B cell (primary cell): ENCODE data around the gene NEBL. TPM values are rescaled to one million over a fixed set of nuclear protein-coding genes. Genes with fewer than 3 reads are reported as not detected.

Experiments used
- ATAC-seq: fragments of 200-7000 bp; cut with Tn5 transposase; one replicate; pipeline ENCODE4 v1.10.0; 2021; ENCODE audit warnings: low read depth, mild to moderate bottlenecking, moderate number of reproducible peaks, moderate library complexity
- CTCF ChIA-PET: fragments of 350-600 bp; sonication (Branson Sonifier 250); formaldehyde crosslinking; loops from one replicate; lab custom pipeline; 2021; ENCODE audit warnings: antibody characterized with exemption, inconsistent platforms; lab: Charles Lee
- POLR2A ChIA-PET: fragments of 350-600 bp; sonication (Branson Sonifier 250); formaldehyde crosslinking; loops from one replicate; lab custom pipeline; 2021; ENCODE audit warnings: antibody characterized with exemption; lab: Charles Lee
- DNase-seq: peaks from one replicate; pipeline ENCODE4 v3.0.0; 2013
- H2AFZ ChIP-seq: 2 replicates; pipeline ENCODE4 v1.6.1; 2012; ENCODE audit warnings: mild to moderate bottlenecking, low read depth, low read length; ENCODE audit not compliant: insufficient read depth, poor library complexity, severe bottlenecking
- H3K27ac ChIP-seq, 2 donors: 1 replicate in 1 of 2; 2 replicates in 1 of 2; pipeline ENCODE4 v1.5.1; 2012 to 2013; ENCODE audit warnings: low read length in 2 of 2, mild to moderate bottlenecking in 2 of 2, moderate library complexity in 1 of 2
- H3K27me3 ChIP-seq, 4 experiments: fragments of 200-600 bp in 1 of 4; sonication (generic) in 1 of 4; replicated peaks in 1 of 4; 1 replicate in 2 of 4; 2 replicates in 2 of 4; pipeline versions ENCODE4 v1.6.1 to v1.7.0; 2013 to 2016; ENCODE audit warnings: low read length in 3 of 4, mild to moderate bottlenecking in 2 of 4, mixed read lengths in 1 of 4, moderate library complexity in 1 of 4; ENCODE audit not compliant: insufficient read depth in 4 of 4, control insufficient read depth in 3 of 4; ENCODE audit errors: control extremely low read depth in 1 of 4
- H3K36me3 ChIP-seq, 2 experiments: replicated peaks in 1 of 2; 1 replicate in 1 of 2; 2 replicates in 1 of 2; pipeline versions ENCODE4 v1.6.1 to v1.7.1; 2013; ENCODE audit warnings: low read length in 1 of 2; ENCODE audit not compliant: insufficient read depth in 2 of 2, control insufficient read depth in 1 of 2; ENCODE audit errors: control extremely low read depth in 1 of 2, extremely low read depth in 1 of 2
- H3K4me1 ChIP-seq, 2 donors: fragments of 200-600 bp in 1 of 2; sonication (generic) in 1 of 2; 1 replicate in 1 of 2; 2 replicates in 1 of 2; pipeline versions ENCODE4 v1.5.1 to v1.6.1; 2013 to 2017; ENCODE audit warnings: low read length in 2 of 2; ENCODE audit not compliant: control insufficient read depth in 2 of 2, insufficient read depth in 2 of 2
- H3K4me2 ChIP-seq: replicated peaks from 2 replicates; pipeline ENCODE3; 2012; ENCODE audit warnings: mild to moderate bottlenecking, low read depth, low read length; ENCODE audit not compliant: poor library complexity, severe bottlenecking
- H3K4me3 ChIP-seq, 5 experiments: fragments of 200-600 bp in 1 of 5; sonication (generic) in 1 of 5; 1 replicate in 3 of 5; 2 replicates in 2 of 5; pipeline versions ENCODE4 v1.5.1 to v1.7.0; 2011 to 2016; ENCODE audit warnings: low read length in 4 of 5, mild to moderate bottlenecking in 4 of 5, low read depth in 2 of 5, control low read depth in 1 of 5, moderate library complexity in 1 of 5; ENCODE audit not compliant: insufficient read depth in 1 of 5; ENCODE audit errors: control extremely low read depth in 1 of 5, extremely low read depth in 1 of 5
- H3K79me2 ChIP-seq: fragments of 200-600 bp; sonication (generic); one replicate; pipeline ENCODE4 v1.6.0; 2016; ENCODE audit warnings: low read length; ENCODE audit not compliant: control insufficient read depth, insufficient read depth
- H3K9ac ChIP-seq: fragments of 200-600 bp; sonication (generic); 2 replicates; pipeline ENCODE4 v1.6.1; 2017; ENCODE audit warnings: mild to moderate bottlenecking, low read length, moderate library complexity
- H3K9me3 ChIP-seq, 3 donors: one replicate each; pipeline versions ENCODE4 v1.6.1 to v1.7.1; 2013; ENCODE audit warnings: low read length in 2 of 3; ENCODE audit not compliant: control insufficient read depth in 2 of 3, insufficient read depth in 1 of 3; ENCODE audit errors: control extremely low read depth in 1 of 3
- H4K20me1 ChIP-seq: 2 replicates; pipeline ENCODE4 v1.6.0; 2012; ENCODE audit warnings: mild to moderate bottlenecking, low read length; ENCODE audit not compliant: insufficient read depth, control insufficient read depth, poor library complexity, severe bottlenecking
- H3K27ac Mint-ChIP-seq: one replicate; pipeline ENCODE4 v1.8.0; 2021; ENCODE audit warnings: mixed read lengths
- H3K27me3 Mint-ChIP-seq: one replicate; pipeline ENCODE4 v1.8.0; 2021; ENCODE audit warnings: mixed read lengths
- H3K4me1 Mint-ChIP-seq: one replicate; pipeline ENCODE4 v1.8.0; 2021; ENCODE audit warnings: mixed read lengths
- H3K4me3 Mint-ChIP-seq: one replicate; pipeline ENCODE4 v1.8.0; 2021; ENCODE audit warnings: mixed read lengths
- H3K9me3 Mint-ChIP-seq: one replicate; pipeline ENCODE4 v1.8.0; 2022; ENCODE audit warnings: mixed read lengths; ENCODE audit not compliant: insufficient read depth
- EZH2 ChIP-seq: IDR thresholded peaks from 2 replicates; pipeline ENCODE4 v1.6.1; 2012; ENCODE audit warnings: borderline replicate concordance, low read depth, mild to moderate bottlenecking, moderate library complexity, low read length; ENCODE audit not compliant: insufficient read depth, poor library complexity, severe bottlenecking
- WGBS: methylation state at CpG from one replicate; pipeline ENCODE4 v1.1.5; 2013; ENCODE audit warnings: missing lambda C conversion rate; ENCODE audit not compliant: insufficient coverage; 5-methylcytosine and 5-hydroxymethylcytosine counted together
- intact Hi-C: fragments of 100-400 bp; cut with micrococcal nuclease; formaldehyde crosslinking; loops from one replicate; pipeline ENCODE4 v1.10.0; 2022
- polyA plus RNA-seq: library from polyadenylated mRNA; depleted of rRNA; stranded (reverse); fragments of >200 nt; gene quantifications from 2 replicates; pipeline ENCODE4 v1.2.3, GENCODE V29; 2012
- total RNA-seq, 2 donors: library from RNA; stranded (reverse); fragments of 120-200 nt in 1 of 2; gene quantifications; 1 replicate in 1 of 2; 2 replicates in 1 of 2; pipeline versions ENCODE4 v1.2.3 to v1.2.4, GENCODE V29; 2013 to 2022
- TF ChIP-seq, protein P1 (sequence below): fragments of 200-600 bp; IDR thresholded peaks from one replicate; pipeline ENCODE4 v1.8.0; 2022; ENCODE audit warnings: antibody characterized with exemption, mild to moderate bottlenecking

NEBL gene
- total and polyA plus RNA-seq, 2 donors (not counting 1 experiment from before 2014, with no cell fraction given): not detected

GRCh38 chr10:20760460-20760859 lies 136.7 kb downstream of the NEBL start:
- Histone ChIP-seq H3K36me3 (no peaks in the 10 kb centered on the region), H4K20me1 (no peaks in the 10 kb centered on the region), H3K27me3 (no peaks in the 10 kb centered on the region), H3K4me3 (no peak overlapping the region), H3K79me2 (no peaks in the 10 kb centered on the region), H2AFZ (no peak overlapping the region), H3K9ac (no peak overlapping the region), H3K27ac (no peak overlapping the region), H3K9me3 (peaks cover 0 to 1% (median 0%) of the 10 kb centered on the region in 3 donors), H3K4me1 (no peaks in the 10 kb centered on the region), H3K4me2 (no peak overlapping the region)
- no peak for TF ChIP-seq EZH2
- TF ChIP-seq, protein P1, sequence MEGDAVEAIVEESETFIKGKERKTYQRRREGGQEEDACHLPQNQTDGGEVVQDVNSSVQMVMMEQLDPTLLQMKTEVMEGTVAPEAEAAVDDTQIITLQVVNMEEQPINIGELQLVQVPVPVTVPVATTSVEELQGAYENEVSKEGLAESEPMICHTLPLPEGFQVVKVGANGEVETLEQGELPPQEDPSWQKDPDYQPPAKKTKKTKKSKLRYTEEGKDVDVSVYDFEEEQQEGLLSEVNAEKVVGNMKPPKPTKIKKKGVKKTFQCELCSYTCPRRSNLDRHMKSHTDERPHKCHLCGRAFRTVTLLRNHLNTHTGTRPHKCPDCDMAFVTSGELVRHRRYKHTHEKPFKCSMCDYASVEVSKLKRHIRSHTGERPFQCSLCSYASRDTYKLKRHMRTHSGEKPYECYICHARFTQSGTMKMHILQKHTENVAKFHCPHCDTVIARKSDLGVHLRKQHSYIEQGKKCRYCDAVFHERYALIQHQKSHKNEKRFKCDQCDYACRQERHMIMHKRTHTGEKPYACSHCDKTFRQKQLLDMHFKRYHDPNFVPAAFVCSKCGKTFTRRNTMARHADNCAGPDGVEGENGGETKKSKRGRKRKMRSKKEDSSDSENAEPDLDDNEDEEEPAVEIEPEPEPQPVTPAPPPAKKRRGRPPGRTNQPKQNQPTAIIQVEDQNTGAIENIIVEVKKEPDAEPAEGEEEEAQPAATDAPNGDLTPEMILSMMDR: no peak
- DNase-seq (no peak), ATAC-seq (no peak)
- Mint-ChIP-seq H3K27ac (no peak overlapping the region), H3K4me3 (no peak overlapping the region), H3K9me3 (peaks cover 3% of the 10 kb centered on the region), H3K4me1 (no peaks in the 10 kb centered on the region), H3K27me3 (no peaks in the 10 kb centered on the region)
- ChIA-PET CTCF (no interaction called here), POLR2A (no interaction called here)
- intact Hi-C loops: no loop called here
- no CpG with 5 or more reads among the region's 2 CpGs for WGBS

- Histone ChIP-seq H3K4me1 (no peaks in the 10 kb centered on the region), H2AFZ (no peak overlapping the region), H3K27me3 (no peaks in the 10 kb centered on the region), H3K4me3 (no peak overlapping the region), H3K79me2 (no peaks in the 10 kb centered on the region), H3K27ac (no peak overlapping the region), H3K36me3 (no peaks in the 10 kb centered on the region), H4K20me1 (no peaks in the 10 kb centered on the region), H3K4me2 (no peak overlapping the region), H3K9ac (no peak overlapping the region), H3K9me3 (peaks cover 3 to 7% (median 4%) of the 10 kb centered on the region in 3 donors)
- H3K4me1 Mint-ChIP-seq: no peaks in the 10 kb centered on the region
- intact Hi-C loops: no loop called here
- WGBS: no CpG with 5 or more reads among the region's 2 CpGs
- H3K9me3 Mint-ChIP-seq: peaks cover 3% of the 10 kb centered on the region
- TF ChIP-seq EZH2: no peak
- TF ChIP-seq, protein P1: no peak
- POLR2A ChIA-PET: no interaction called here
- no peaks in the 10 kb centered on the region for H3K27me3 Mint-ChIP-seq
- no peak for DNase-seq
- H3K27ac Mint-ChIP-seq: no peak overlapping the region
- CTCF ChIA-PET: no interaction called here
- no peak overlapping the region for H3K4me3 Mint-ChIP-seq
- ATAC-seq: no peak
Observed at GRCh38 chr10:20748551-20748950, 148.6 kb downstream of the NEBL start.
